Measurements from ENCODE around the gene RIC8B.

The RIC8B gene

GRCh38 chr12:106868982-106869700, 94.7 kb downstream of the RIC8B start:
- Histone ChIP-seq H3K27me3 (ENCODE audit: insufficient read depth, low read length, poor library complexity, severe bottlenecking) (no peaks in the 10 kb centered on the region), H3K9me2 (replicated peaks; ENCODE audit: low read depth, low read length) (no peaks in the 10 kb centered on the region)

GRCh38 chr12:106870116-106870515, 95.6 kb downstream of the RIC8B start:
- TF ChIP-seq CTCF (conservative IDR thresholded peaks at IDR 0.05; ENCODE audit: low read length) (no peak), EZH2phosphoT487 (IDR thresholded peaks at IDR 0.05; ENCODE audit: borderline replicate concordance) (no peak)
- H3K27me3 ChIP-seq (ENCODE audit: insufficient read depth, low read length, poor library complexity, severe bottlenecking) = no peaks in the 10 kb centered on the region
- no peak overlapping the region for H2AFZ ChIP-seq (ENCODE audit: low read length)
- no peak overlapping the region for H3K4me2 ChIP-seq (ENCODE audit: low read depth, low read length, poor library complexity, severe bottlenecking)
- no peaks in the 10 kb centered on the region for H4K20me1 ChIP-seq (ENCODE audit: insufficient read depth, low read length, poor library complexity, severe bottlenecking)
- H3F3A ChIP-seq (ENCODE audit: low read depth) = no peaks in the 10 kb centered on the region
- no peaks in the 10 kb centered on the region for H3K9me3 ChIP-seq (ENCODE audit: insufficient read depth, low read depth, low read length)
- H3K9me2 ChIP-seq (replicated peaks; ENCODE audit: low read depth, low read length) = no peaks in the 10 kb centered on the region
- H3K4me3 ChIP-seq (ENCODE audit: low read length, poor library complexity, severe bottlenecking) = no peak overlapping the region
- H3K9ac ChIP-seq (ENCODE audit: low read depth, low read length, poor library complexity, severe bottlenecking) = no peak overlapping the region
- H3K79me2 ChIP-seq (ENCODE audit: insufficient read depth, low read length) = no peaks in the 10 kb centered on the region
- no peaks in the 10 kb centered on the region for H3K4me1 ChIP-seq (ENCODE audit: insufficient read depth, low read length, poor library complexity, severe bottlenecking)
- H3K36me3 ChIP-seq (ENCODE audit: insufficient read depth, low read length) = peaks cover 46% of the 10 kb centered on the region; the same call in 1 of the 2 replicates

More at GRCh38 chr12:106868982-106869700, 94.7 kb downstream of the RIC8B start:
- Histone ChIP-seq H3K9ac (ENCODE audit: low read depth, low read length, poor library complexity, severe bottlenecking) (no peak overlapping the region), H3K4me3 (ENCODE audit: low read length, poor library complexity, severe bottlenecking) (no peak overlapping the region), H3K79me2 (ENCODE audit: insufficient read depth, low read length) (no peaks in the 10 kb centered on the region), H3K36me3 (ENCODE audit: insufficient read depth, low read length) (peaks cover 49% of the 10 kb centered on the region; the same call in 1 of the 2 replicates), H3K4me2 (ENCODE audit: low read depth, low read length, poor library complexity, severe bottlenecking) (no peak overlapping the region), H4K20me1 (ENCODE audit: insufficient read depth, low read length, poor library complexity, severe bottlenecking) (no peaks in the 10 kb centered on the region), H2AFZ (ENCODE audit: low read length) (no peak overlapping the region), H3F3A (ENCODE audit: low read depth) (no peaks in the 10 kb centered on the region), H3K9me3 (ENCODE audit: insufficient read depth, low read depth, low read length) (no peaks in the 10 kb centered on the region), H3K4me1 (ENCODE audit: insufficient read depth, low read length, poor library complexity, severe bottlenecking) (no peaks in the 10 kb centered on the region)
- TF ChIP-seq EZH2phosphoT487 (IDR thresholded peaks at IDR 0.05; ENCODE audit: borderline replicate concordance) = no peak
- TF ChIP-seq CTCF (conservative IDR thresholded peaks at IDR 0.05; ENCODE audit: low read length) = no peak

- H3K9me3 ChIP-seq (ENCODE audit: insufficient read depth, low read depth, low read length) = no peaks in the 10 kb centered on the region
- TF ChIP-seq EZH2phosphoT487 (IDR thresholded peaks at IDR 0.05; ENCODE audit: borderline replicate concordance) (no peak), CTCF (conservative IDR thresholded peaks at IDR 0.05; ENCODE audit: low read length) (no peak)
- peaks cover 43% of the 10 kb centered on the region; the same call in 1 of the 2 replicates for H3K36me3 ChIP-seq (ENCODE audit: insufficient read depth, low read length)
- no peak overlapping the region for H3K4me2 ChIP-seq (ENCODE audit: low read depth, low read length, poor library complexity, severe bottlenecking)
- no peaks in the 10 kb centered on the region for H3F3A ChIP-seq (ENCODE audit: low read depth)
- H2AFZ ChIP-seq (ENCODE audit: low read length) = no peak overlapping the region
- no peak overlapping the region for H3K4me3 ChIP-seq (ENCODE audit: low read length, poor library complexity, severe bottlenecking)
- H3K4me1 ChIP-seq (ENCODE audit: insufficient read depth, low read length, poor library complexity, severe bottlenecking) = no peaks in the 10 kb centered on the region
- no peaks in the 10 kb centered on the region for H3K9me2 ChIP-seq (replicated peaks; ENCODE audit: low read depth, low read length)
- H3K79me2 ChIP-seq (ENCODE audit: insufficient read depth, low read length) = no peaks in the 10 kb centered on the region
- no peak overlapping the region for H3K9ac ChIP-seq (ENCODE audit: low read depth, low read length, poor library complexity, severe bottlenecking)
- no peaks in the 10 kb centered on the region for H3K27me3 ChIP-seq (ENCODE audit: insufficient read depth, low read length, poor library complexity, severe bottlenecking)
- no peaks in the 10 kb centered on the region for H4K20me1 ChIP-seq (ENCODE audit: insufficient read depth, low read length, poor library complexity, severe bottlenecking)
These were observed 97.0 kb downstream of the RIC8B start for GRCh38 chr12:106871477-106871876.
